Measurements from ENCODE around the gene ROPN1L. TPM values are rescaled to one million over a fixed set of nuclear protein-coding genes. Genes with fewer than 3 reads are reported as not detected.

ROPN1L gene
- total and polyA plus RNA-seq, 2 of the 4 experiments (the other 2 are of a cell fraction) = 0.34 to 0.36 TPM

DNA sequence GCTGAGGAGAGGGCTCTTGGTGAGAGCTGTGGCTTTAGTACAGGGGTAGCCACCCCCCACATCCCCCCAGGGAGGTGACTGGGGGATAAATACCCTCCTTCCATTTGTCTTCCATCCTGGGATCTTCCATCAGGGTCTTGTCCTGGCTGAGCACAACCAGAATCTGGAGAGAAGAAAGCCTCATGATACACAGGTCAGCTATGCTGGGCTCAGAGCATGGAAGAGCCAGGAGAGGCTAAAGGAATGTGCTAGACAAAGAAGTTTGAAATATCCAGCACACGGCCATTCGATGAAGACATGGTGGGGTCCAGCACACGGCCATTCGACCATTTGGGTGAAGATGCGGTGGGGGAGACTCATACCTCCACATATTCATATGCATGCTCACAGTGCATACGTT lies 30.0 kb downstream of the ROPN1L start:
- Histone ChIP-seq H3K14ac (replicated peaks; ENCODE audit: low read depth, low read length) (no peak overlapping the region), H3K23ac (ENCODE audit: low read depth, low read length) (no peak overlapping the region), H2AK9ac (replicated peaks; ENCODE audit: low read depth, low read length, poor library complexity) (peak overlapping the region; percentile 71), H3K56ac (ENCODE audit: extremely low read depth, insufficient read depth, low read length) (no peak overlapping the region), H3K27ac (ENCODE audit: insufficient read depth, low read length) (no peak overlapping the region), H2AFZ (replicated peaks; ENCODE audit: low read length, poor library complexity) (peak overlapping the region; percentile 65), H3K9me3 (ENCODE audit: control insufficient read depth, insufficient read depth, low read length) (peaks cover 7% of the 10 kb centered on the region), H2BK20ac (ENCODE audit: low read depth, low read length) (no peak overlapping the region), H3K27me3 (ENCODE audit: control insufficient read depth, insufficient read depth, low read length) (no peaks in the 10 kb centered on the region), H3K79me1 (ENCODE audit: low read depth in 1 of 2, low read length in 2 of 2) (no peaks in the 10 kb centered on the region), H3K4ac (ENCODE audit: low read depth, low read length) (no peak overlapping the region), H3K4me1 (ENCODE audit: control insufficient read depth, insufficient read depth, low read length) (peaks cover 13% of the 10 kb centered on the region), H2BK15ac (ENCODE audit: low read depth, low read length) (no peak overlapping the region), H3K18ac (ENCODE audit: low read depth, low read length) (no peak overlapping the region), H3K4me2 (ENCODE audit: low read depth, low read length) (no peak overlapping the region), H2BK5ac (ENCODE audit: low read depth, low read length, poor library complexity, severe bottlenecking) (no peak overlapping the region), H4K20me1 (ENCODE audit: insufficient read depth, low read length) (no peaks in the 10 kb centered on the region), H3K4me3 (ENCODE audit: insufficient read depth, low read depth, low read length) (no peak overlapping the region), H4K5ac (ENCODE audit: low read depth, low read length) (no peak overlapping the region), H2AK5ac (ENCODE audit: low read depth, low read length) (no peak overlapping the region), H3K9ac (ENCODE audit: low read depth, low read length) (no peak overlapping the region), H2BK120ac (ENCODE audit: low read depth, low read length) (no peak overlapping the region; the same call in 1 of the 2 replicates), H3K36me3 (ENCODE audit: control insufficient read depth, insufficient read depth, low read length) (no peaks in the 10 kb centered on the region), H3K9me1 (ENCODE audit: insufficient read depth, low read length) (peaks cover 4% of the 10 kb centered on the region; the same call in 1 of the 2 replicates), H4K8ac (ENCODE audit: low read depth in 2 of 2, low read length in 2 of 2) (no peak overlapping the region), H4K91ac (ENCODE audit: insufficient read depth, low read depth, low read length) (no peak overlapping the region)
- ChIA-PET CTCF (no interaction called here), POLR2A (ENCODE audit: unreplicated experiment) (no interaction called here)
- no peak for TF ChIP-seq CEBPB (IDR thresholded peaks at IDR 0.05; ENCODE audit: low read depth, low read length)
- TF ChIP-seq, protein P1, sequence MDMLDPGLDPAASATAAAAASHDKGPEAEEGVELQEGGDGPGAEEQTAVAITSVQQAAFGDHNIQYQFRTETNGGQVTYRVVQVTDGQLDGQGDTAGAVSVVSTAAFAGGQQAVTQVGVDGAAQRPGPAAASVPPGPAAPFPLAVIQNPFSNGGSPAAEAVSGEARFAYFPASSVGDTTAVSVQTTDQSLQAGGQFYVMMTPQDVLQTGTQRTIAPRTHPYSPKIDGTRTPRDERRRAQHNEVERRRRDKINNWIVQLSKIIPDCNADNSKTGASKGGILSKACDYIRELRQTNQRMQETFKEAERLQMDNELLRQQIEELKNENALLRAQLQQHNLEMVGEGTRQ (IDR thresholded peaks at IDR 0.05; ENCODE audit: low read depth, low read length) = no peak
- no peak for TF ChIP-seq MAFK (IDR thresholded peaks at IDR 0.05; ENCODE audit: low read depth, low read length)
- no peak for TF ChIP-seq MAZ (IDR thresholded peaks at IDR 0.05; ENCODE audit: borderline replicate concordance, low read depth, low read length)
- no peak for TF ChIP-seq RCOR1 (IDR thresholded peaks at IDR 0.05; ENCODE audit: insufficient replicate concordance, low read length)
- TF ChIP-seq, protein P2, sequence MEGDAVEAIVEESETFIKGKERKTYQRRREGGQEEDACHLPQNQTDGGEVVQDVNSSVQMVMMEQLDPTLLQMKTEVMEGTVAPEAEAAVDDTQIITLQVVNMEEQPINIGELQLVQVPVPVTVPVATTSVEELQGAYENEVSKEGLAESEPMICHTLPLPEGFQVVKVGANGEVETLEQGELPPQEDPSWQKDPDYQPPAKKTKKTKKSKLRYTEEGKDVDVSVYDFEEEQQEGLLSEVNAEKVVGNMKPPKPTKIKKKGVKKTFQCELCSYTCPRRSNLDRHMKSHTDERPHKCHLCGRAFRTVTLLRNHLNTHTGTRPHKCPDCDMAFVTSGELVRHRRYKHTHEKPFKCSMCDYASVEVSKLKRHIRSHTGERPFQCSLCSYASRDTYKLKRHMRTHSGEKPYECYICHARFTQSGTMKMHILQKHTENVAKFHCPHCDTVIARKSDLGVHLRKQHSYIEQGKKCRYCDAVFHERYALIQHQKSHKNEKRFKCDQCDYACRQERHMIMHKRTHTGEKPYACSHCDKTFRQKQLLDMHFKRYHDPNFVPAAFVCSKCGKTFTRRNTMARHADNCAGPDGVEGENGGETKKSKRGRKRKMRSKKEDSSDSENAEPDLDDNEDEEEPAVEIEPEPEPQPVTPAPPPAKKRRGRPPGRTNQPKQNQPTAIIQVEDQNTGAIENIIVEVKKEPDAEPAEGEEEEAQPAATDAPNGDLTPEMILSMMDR (conservative IDR thresholded peaks at IDR 0.05; ENCODE audit: low read depth, low read length) = no peak
- TF ChIP-seq, protein P3, sequence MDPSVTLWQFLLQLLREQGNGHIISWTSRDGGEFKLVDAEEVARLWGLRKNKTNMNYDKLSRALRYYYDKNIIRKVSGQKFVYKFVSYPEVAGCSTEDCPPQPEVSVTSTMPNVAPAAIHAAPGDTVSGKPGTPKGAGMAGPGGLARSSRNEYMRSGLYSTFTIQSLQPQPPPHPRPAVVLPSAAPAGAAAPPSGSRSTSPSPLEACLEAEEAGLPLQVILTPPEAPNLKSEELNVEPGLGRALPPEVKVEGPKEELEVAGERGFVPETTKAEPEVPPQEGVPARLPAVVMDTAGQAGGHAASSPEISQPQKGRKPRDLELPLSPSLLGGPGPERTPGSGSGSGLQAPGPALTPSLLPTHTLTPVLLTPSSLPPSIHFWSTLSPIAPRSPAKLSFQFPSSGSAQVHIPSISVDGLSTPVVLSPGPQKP (IDR thresholded peaks at IDR 0.05; ENCODE audit: borderline replicate concordance, low read depth, low read length) = no peak
- no peak for TF ChIP-seq BHLHE40 (IDR thresholded peaks at IDR 0.05; ENCODE audit: low read depth, low read length)
- TF ChIP-seq CHD1 (IDR thresholded peaks at IDR 0.05; ENCODE audit: low read depth, low read length) = no peak
- no peak for TF ChIP-seq SMC3 (IDR thresholded peaks at IDR 0.05; ENCODE audit: low read depth, low read length)
- no peak for TF ChIP-seq POLR2A (IDR thresholded peaks at IDR 0.05; ENCODE audit: low read depth, low read length)
- in situ Hi-C loops (cut with MboI; ENCODE audit: low sequenced_read_pairs) = loop anchor here (25.0 kb wide), 1 partner anchor 91 kb away; the partner anchor contains the start of gene ANKRD33B
- BruUV-seq (replicated peaks) = no TSS peak
- ATAC-seq (ENCODE audit: low read depth) (peak; percentile 71), DNase-seq (peak; percentile 51)
- dilution Hi-C loops (cut with HindIII; ENCODE audit: low sequenced_read_pairs, unreplicated experiment) = no loop called here
- WGBS, 2 experiments (ENCODE audit: extremely low coverage in 2 of 2, insufficient read length in 1 of 2) = no CpG with 5 or more reads among the region's 6 CpGs
- intact Hi-C loops (cut with micrococcal nuclease) = no loop called here
